Muscle of arm (tissue), 12 donors: ENCODE results near the gene B4GALT2. TPM values are rescaled to one million over a fixed set of nuclear protein-coding genes. Genes with fewer than 3 reads are reported as not detected.
A peak's percentile ranks its signal among the peaks of the same experiment; 100 is the strongest.

Source experiments
- DNase-seq: peaks from one replicate; pipeline ENCODE4 v3.0.0-alpha.2; 2013
- polyA plus RNA-seq, 12 donors: library from polyadenylated mRNA; unstranded; fragments of 120-200 nt; gene quantifications; one replicate each; pipeline ENCODE4 v1.2.1, GENCODE V29; 2013; ENCODE audit not compliant: insufficient read length in 12 of 12

B4GALT2 gene
- polyA plus RNA-seq, 12 donors: 33.0 to 60.0 (median 39.6) TPM; not detected in 1

DNA sequence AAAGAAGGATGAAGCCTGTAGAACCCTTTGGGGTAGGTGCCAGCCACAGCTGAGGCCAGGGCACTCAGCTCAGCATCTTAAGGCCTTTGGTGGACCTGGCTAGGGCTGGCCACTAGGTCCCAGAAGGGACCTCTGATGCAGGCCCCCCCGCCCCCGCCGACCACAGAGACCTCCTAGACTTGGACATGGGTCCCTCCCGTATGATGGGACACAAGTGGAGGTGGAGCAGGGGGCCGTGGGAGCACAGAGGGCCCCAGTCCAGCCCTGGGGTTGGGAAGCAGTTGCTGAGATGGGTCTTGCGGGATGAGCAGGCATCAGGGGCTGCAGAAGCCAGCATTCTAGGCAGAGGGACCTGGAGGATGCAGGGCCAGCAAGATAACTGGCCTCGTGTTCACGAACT lies 3.2 kb downstream of the B4GALT2 start:
- DNase-seq: no peak

- no peak for DNase-seq
Measured at GRCh38 chr1:43982808-43983207, 3.8 kb downstream of the B4GALT2 start.

DNA sequence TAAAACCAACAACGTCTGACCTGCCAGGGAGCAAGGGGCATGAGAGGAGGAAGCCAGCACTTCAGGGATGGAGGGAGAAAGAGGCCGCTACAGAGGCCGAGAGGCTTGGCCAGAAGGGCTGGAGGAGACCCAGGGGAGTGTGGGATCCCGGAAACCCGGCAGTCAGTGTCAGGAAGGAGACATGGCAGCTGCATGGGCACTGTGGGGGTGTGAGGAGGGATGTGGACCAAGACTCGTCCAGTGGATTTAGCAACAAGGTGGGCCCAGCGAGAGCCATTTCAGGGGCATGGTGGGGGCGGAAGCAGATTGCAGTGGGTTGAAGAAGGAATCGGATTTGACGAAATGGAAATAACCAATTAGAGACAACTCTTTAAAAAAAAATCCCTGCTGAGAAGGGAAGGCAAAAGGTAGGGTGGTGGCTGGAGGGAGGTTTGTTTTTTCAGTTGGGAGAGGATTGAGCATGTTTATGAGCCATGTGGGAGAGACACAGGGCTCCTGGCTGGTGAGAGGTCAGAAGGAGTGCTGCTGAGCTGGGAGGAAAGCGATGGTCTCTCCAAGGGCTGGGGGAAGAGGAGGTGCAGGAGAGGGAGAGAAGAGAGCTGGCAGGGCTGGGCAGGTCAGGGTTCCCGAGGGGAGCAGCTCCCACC lies 4.4 kb downstream of the B4GALT2 start:
- DNase-seq: no peak

DNA sequence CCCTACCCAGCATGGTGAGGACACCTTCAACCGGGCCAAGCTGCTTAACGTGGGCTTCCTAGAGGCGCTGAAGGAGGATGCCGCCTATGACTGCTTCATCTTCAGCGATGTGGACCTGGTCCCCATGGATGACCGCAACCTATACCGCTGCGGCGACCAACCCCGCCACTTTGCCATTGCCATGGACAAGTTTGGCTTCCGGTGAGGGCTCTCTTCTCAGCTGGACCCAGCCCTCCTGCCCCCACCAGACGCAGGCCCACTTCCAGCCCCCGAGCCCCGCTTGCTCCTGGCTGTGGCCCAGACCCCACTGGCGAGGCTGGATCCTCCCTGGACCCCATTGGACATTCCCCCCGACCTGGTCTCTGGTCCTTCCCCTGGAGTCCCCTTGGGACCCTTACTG lies 5.8 kb downstream of the B4GALT2 start:
- DNase-seq: no peak

DNA sequence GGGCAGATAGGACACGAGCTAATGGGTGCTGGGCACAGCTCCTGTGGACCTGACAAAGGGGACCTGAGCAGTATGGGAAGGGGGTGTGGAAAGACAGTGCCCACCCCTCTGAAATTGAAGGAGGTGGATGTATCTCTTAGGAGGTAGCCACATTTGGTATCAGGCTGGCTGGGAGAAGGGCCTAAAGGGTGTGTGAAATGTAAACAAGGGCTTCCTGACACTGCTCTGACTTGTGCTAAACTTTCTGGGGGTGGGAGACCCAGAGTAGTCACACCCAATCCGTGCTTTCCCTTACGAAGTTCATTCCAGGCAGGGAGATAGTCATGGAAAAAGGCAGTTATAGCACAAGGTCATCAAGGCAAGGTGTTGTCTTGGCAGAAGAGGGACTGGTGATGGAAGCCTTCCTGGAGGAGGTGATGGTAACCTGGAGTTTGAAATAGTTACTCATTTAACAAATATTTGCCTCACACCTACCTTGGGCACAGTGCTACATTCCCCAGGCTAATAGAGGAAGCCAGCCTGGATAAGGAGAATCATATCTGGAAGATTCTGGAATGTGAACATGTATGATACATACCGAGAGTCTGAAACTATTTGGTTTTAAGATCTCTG lies 7.1 kb downstream of the B4GALT2 start:
- no peak for DNase-seq

DNA sequence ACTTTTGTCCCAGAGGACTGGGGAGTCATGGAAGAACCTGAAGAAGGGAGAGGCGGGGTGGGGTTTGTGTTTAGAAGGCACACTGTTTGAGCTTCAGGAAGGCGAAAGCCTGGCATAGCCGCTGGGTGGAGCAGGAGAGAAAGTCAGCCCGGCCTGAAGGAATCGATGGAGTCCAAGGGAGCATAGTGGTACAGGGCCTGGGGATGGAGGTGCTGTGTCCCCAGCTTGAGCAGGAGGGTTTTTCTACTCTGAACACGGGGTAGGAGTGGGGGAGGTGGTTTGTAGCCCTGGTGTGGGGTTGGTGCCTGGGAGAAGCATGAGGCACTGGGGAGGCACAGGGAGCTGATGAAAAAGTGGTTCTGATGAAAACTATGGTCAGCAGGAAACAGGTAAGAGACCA lies 7.7 kb downstream of the B4GALT2 start:
- no peak for DNase-seq

- no peak for DNase-seq
Measured at GRCh38 chr1:43987159-43987902, 8.3 kb downstream of the B4GALT2 start.

DNA sequence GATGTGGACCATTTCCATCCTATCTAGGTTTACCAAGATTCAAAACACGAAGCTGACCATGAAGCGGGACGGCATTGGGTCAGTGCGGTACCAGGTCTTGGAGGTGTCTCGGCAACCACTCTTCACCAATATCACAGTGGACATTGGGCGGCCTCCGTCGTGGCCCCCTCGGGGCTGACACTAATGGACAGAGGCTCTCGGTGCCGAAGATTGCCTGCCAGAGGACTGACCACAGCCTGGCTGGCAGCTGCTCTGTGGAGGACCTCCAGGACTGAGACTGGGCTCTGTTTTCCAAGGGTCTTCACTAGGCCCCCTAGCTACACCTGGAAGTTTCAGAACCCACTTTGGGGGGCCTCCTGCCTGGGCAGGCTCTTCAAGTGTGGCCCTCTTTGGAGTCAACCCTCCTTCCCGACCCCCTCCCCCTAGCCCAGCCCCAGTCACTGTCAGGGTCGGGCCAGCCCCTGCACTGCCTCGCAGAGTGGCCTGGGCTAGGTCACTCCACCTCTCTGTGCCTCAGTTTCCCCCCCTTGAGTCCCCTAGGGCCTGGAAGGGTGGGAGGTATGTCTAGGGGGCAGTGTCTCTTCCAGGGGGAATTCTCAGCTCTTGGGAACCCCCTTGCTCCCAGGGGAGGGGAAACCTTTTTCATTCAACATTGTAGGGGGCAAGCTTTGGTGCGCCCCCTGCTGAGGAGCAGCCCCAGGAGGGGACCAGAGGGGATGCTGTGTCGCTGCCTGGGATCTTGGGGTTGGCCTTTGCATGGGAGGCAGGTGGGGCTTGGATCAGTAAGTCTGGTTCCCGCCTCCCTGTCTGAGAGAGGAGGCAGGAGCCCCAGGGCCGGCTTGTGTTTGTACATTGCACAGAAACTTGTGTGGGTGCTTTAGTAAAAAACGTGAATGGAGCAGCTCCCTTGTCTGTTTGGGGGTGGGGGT lies 11.5 kb downstream of the B4GALT2 start:
- no peak for DNase-seq

- DNase-seq: no peak
Measured at GRCh38 chr1:43991200-43991475, 12.1 kb downstream of the B4GALT2 start.

DNA sequence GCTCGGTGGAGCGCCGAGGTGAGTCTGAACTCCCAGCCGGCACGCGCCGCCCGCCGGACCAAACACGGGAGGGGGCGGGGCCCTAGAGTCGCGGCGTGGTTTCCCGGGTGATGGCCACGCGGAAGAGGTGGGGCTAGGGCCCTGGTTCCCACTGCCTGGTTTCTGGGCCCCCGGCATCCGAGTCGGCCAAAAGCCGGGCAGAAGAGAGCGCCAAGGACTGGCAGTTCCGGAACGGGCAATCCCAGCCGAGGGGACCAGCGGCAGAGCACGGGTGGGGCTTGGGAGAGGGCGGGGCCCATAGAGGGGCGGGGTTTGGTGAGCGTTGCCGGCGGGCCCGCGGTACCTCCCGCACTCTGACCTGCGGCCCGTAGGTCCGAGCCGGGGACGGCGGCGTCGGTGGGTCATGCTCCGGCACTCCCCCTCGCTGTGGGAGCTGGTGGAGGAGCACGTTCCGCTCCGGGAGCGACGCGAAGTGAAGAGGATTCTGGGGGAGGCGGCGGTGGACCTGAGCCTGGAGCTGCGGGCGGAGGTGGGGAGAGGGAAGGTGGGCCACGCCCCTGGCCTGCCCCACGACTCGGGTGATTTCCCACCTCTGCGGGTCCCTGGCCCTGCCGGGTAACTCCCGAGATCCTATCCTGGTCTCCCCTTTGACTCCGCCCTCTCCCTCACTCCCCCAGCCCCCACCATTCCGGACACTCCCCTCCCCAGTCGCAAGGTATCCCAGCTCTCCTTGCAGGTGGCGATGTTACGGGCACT lies 12.6 kb downstream of the B4GALT2 start, which contains the start of gene CCDC24:
TSS of gene CCDC24 (plus strand) at position 124 of the 756 bp plus-strand sequence. CDS start at position 404, 280 bp downstream.
- peak; percentile 72 for DNase-seq

DNA sequence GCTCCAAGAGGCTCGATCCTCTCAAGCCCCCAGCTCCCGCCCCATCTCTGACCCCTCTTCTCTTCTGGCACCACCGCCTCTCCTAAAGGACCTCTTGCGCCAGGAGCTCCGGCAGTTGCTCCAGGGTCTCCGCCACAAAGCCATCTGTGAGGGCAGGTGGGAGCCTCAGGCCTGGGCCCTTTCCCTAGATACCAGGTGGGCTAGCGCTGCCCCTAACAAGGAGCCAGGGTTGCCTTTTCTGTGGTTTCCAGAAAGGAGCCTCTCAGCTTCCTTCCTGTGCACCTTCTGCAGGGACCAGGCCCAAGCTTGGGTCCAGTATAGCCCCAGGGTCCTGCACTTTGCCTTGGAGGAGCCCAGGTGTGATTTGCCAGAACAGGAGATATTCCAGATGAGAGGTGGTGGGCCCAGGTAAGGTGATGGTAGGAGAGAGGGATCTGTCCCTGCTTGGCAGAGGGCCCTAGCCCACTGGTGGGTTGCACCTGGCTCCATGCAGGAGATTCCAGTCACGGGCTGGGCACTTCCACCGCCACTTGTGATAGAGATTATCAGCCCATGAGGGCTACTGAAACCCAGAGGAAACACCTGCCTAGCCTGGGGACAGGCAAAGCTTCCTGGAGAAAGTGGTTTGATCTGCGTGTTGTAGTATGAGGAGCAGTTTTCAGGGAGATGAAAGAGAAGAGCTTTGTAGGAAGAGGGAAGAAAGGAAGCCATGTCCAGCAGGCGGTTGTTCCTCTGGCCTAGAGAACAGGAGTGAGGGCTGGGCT lies 13.4 kb downstream of the B4GALT2 start:
- DNase-seq: no peak

DNA sequence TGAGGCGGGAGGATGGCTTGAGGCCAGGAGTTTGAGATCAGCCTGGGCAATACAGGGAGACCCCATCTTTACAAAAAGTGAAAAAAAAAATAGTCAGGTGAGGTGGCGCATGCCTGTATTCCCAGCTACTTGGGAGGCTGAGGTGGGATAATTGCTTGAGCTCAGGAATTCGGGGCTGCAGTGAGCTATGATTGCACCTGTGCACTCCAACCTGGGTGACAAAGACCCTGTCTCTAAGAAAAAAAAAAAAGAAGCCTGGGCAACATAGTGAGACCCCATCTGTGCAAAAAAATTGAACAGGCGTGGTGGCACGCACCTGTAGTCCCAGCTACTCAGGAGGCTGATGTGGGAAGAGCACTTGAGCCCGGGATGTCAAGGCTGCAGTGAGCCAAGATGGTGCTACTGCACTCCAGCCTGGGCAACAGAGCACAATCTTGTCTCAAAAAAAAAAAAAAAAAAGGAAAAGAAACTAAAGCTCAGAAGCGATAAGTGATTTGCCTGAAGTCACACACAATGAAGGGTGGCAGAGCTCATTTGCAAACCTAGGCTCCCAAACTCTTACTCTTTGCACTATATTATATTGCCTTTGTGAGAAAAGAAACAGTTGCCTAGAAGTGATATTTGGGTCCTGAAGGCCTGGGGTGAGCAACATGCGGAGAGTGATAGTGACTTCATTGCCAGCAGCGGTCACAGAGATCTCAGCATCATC lies 14.3 kb downstream of the B4GALT2 start:
- no peak for DNase-seq

GRCh38 chr1:43994071-43994470 lies 15.1 kb downstream of the B4GALT2 start:
- DNase-seq: no peak

DNA sequence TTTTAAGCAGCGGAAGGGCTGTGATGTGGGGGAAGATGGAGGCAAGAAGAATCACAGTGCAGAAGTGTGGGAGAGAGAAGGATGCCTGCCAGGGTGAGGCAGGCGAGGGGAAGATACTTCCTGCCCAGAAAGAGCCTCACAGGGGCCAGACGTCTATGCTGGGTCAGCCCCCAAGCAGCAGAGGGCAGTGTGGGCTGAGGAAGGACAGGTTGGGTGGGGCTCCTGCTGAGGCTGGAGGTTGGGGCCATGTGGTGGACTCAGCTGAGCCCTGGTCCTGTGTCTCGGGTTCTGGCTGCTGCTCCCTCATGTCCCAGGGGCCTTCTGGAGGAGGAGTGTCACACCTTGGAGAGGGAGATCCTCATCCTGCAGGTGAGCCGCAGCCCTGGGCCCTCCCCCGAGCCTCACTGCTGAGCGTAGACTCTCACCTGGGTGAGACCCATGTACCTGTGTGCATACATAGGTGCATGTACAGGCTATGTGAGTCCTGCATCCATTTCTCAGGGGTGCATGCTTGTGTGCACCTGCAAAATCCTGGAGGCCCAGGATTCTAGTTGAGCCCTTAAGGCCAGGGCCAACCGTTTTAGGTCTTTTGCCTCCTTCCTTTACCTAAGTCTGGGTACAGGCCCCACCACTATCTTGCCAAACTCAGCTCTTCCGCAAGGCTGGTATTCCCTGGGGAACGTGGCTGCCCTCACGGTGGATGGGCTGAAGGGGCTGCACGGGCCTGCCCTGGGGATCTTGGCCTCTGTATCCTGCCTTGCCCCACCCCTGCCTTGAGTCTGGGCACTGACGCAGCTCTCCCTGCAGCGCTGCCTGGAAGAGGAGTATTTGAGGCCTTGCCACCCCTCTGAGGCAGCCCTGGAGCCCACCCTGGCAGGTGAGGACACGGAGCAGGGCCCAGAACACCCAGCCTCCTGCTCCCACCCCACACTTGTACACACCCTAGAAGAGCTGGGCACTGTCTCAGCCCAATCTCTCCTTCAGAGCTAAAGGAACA lies 16.1 kb downstream of the B4GALT2 start:
- no peak for DNase-seq

GRCh38 chr1:43995984-43996732 lies 17.1 kb downstream of the B4GALT2 start:
- DNase-seq: no peak

GRCh38 chr1:43996733-43997115 lies 17.7 kb downstream of the B4GALT2 start:
- no peak for DNase-seq

GRCh38 chr1:43997295-43997999 lies 18.4 kb downstream of the B4GALT2 start:
- DNase-seq: no peak
